ENCODE measurements around the gene SKIL.

SKIL gene

GRCh38 chr3:170350515-170351413 is 6.8 kb upstream of the SKIL start:
- Histone ChIP-seq H3K27ac (no peak overlapping the region), H3K36me3 (ENCODE audit: control insufficient read depth, insufficient read depth, low read length) (no peaks in the 10 kb centered on the region), H2AFZ (peak overlapping the region; percentile 56), H3K4me3 (ENCODE audit: low read depth, low read length) (no peak overlapping the region), H3K79me2 (no peaks in the 10 kb centered on the region), H3K9me3 (ENCODE audit: control insufficient read depth, low read length) (no peaks in the 10 kb centered on the region), H3K27me3 (ENCODE audit: control insufficient read depth, insufficient read depth, low read length) (no peaks in the 10 kb centered on the region), H3K4me1 (peaks cover 7% of the 10 kb centered on the region), H3K9ac (no peak overlapping the region), H3K4me2 (ENCODE audit: low read length) (no peak overlapping the region)
- TF ChIP-seq CTCF (IDR thresholded peaks at IDR 0.05): no peak

GRCh38 chr3:170352936-170353335 is 4.6 kb upstream of the SKIL start:
- TF ChIP-seq CTCF (IDR thresholded peaks at IDR 0.05): no peak
- H2AFZ ChIP-seq: no peak overlapping the region
- H3K27me3 ChIP-seq (ENCODE audit: control insufficient read depth, insufficient read depth, low read length): no peaks in the 10 kb centered on the region
- H3K4me1 ChIP-seq: peaks cover 10% of the 10 kb centered on the region
- no peaks in the 10 kb centered on the region for H3K79me2 ChIP-seq
- H3K4me2 ChIP-seq (ENCODE audit: low read length): no peak overlapping the region
- H3K4me3 ChIP-seq (ENCODE audit: low read depth, low read length): no peak overlapping the region
- H3K9me3 ChIP-seq (ENCODE audit: control insufficient read depth, low read length): no peaks in the 10 kb centered on the region
- no peak overlapping the region for H3K9ac ChIP-seq
- no peak overlapping the region for H3K27ac ChIP-seq
- no peaks in the 10 kb centered on the region for H3K36me3 ChIP-seq (ENCODE audit: control insufficient read depth, insufficient read depth, low read length)

- Histone ChIP-seq H2AFZ (no peak overlapping the region), H3K4me3 (ENCODE audit: low read depth, low read length) (no peak overlapping the region), H3K27me3 (ENCODE audit: control insufficient read depth, insufficient read depth, low read length) (no peaks in the 10 kb centered on the region), H3K9me3 (ENCODE audit: control insufficient read depth, low read length) (no peaks in the 10 kb centered on the region), H3K9ac (no peak overlapping the region), H3K27ac (no peak overlapping the region), H3K79me2 (no peaks in the 10 kb centered on the region), H3K36me3 (ENCODE audit: control insufficient read depth, insufficient read depth, low read length) (no peaks in the 10 kb centered on the region), H3K4me2 (ENCODE audit: low read length) (no peak overlapping the region), H3K4me1 (peaks cover 10% of the 10 kb centered on the region)
- TF ChIP-seq CTCF (IDR thresholded peaks at IDR 0.05): no peak
Measured at GRCh38 chr3:170353485-170353884, 4.0 kb upstream of the SKIL start.

GRCh38 chr3:170354760-170355159 is 2.8 kb upstream of the SKIL start:
- Histone ChIP-seq H3K27me3 (ENCODE audit: control insufficient read depth, insufficient read depth, low read length) (no peaks in the 10 kb centered on the region), H3K27ac (no peak overlapping the region), H3K36me3 (ENCODE audit: control insufficient read depth, insufficient read depth, low read length) (no peaks in the 10 kb centered on the region), H3K4me3 (ENCODE audit: low read depth, low read length) (no peak overlapping the region), H3K9me3 (ENCODE audit: control insufficient read depth, low read length) (no peaks in the 10 kb centered on the region), H2AFZ (no peak overlapping the region), H3K4me2 (ENCODE audit: low read length) (no peak overlapping the region), H3K9ac (no peak overlapping the region), H3K4me1 (peaks cover 10% of the 10 kb centered on the region), H3K79me2 (no peaks in the 10 kb centered on the region)
- no peak for TF ChIP-seq CTCF (IDR thresholded peaks at IDR 0.05)

Data from parathyroid adenoma (tissue), 2 donors.